ENCODE results near the gene JPH2. TPM values are rescaled to one million over a fixed set of nuclear protein-coding genes. Genes with fewer than 3 reads are reported as not detected.

The JPH2 gene
- total RNA-seq, 2 donors from 2014 or later = 0.09 to 0.42 TPM

GRCh38 chr20:44104798-44105517 lies 82.0 kb downstream of the JPH2 start:
- Mint-ChIP-seq H3K27me3 (peaks cover 76% of the 10 kb centered on the region), H3K9me3 (peaks cover 9% of the 10 kb centered on the region), H3K4me1 (no peaks in the 10 kb centered on the region), H3K4me3 (no peak overlapping the region), H3K27ac (no peak overlapping the region), H3K36me3 (ENCODE audit: low read depth) (no peaks in the 10 kb centered on the region)
- no peak for ATAC-seq (replicated peaks)

GRCh38 chr20:44102582-44102981 lies 84.4 kb downstream of the JPH2 start:
- H3K9me3 Mint-ChIP-seq = peaks cover 3% of the 10 kb centered on the region
- H3K4me3 Mint-ChIP-seq = no peak overlapping the region
- no peaks in the 10 kb centered on the region for H3K4me1 Mint-ChIP-seq

GRCh38 chr20:44099832-44100231 lies 87.2 kb downstream of the JPH2 start:
- peaks cover 44% of the 10 kb centered on the region for H3K27me3 Mint-ChIP-seq
- H3K4me3 Mint-ChIP-seq = no peak overlapping the region
- H3K4me1 Mint-ChIP-seq = no peaks in the 10 kb centered on the region
- no peak overlapping the region for H3K27ac Mint-ChIP-seq
- no peaks in the 10 kb centered on the region for H3K9me3 Mint-ChIP-seq
- no peaks in the 10 kb centered on the region for H3K36me3 Mint-ChIP-seq (ENCODE audit: low read depth)
- ATAC-seq (replicated peaks) = no peak

More at GRCh38 chr20:44102582-44102981, 84.4 kb downstream of the JPH2 start:
- H3K36me3 Mint-ChIP-seq (ENCODE audit: low read depth) = no peaks in the 10 kb centered on the region
- ATAC-seq (replicated peaks) = no peak
- no peak overlapping the region for H3K27ac Mint-ChIP-seq
- peaks cover 66% of the 10 kb centered on the region for H3K27me3 Mint-ChIP-seq

- Mint-ChIP-seq H3K27ac (no peak overlapping the region), H3K9me3 (no peaks in the 10 kb centered on the region), H3K4me3 (no peak overlapping the region), H3K27me3 (peaks cover 39% of the 10 kb centered on the region), H3K36me3 (ENCODE audit: low read depth) (no peaks in the 10 kb centered on the region), H3K4me1 (no peaks in the 10 kb centered on the region)
- ATAC-seq (replicated peaks) = no peak
These were observed 88.3 kb downstream of the JPH2 start for GRCh38 chr20:44098657-44099056.

- Mint-ChIP-seq H3K4me1 (no peaks in the 10 kb centered on the region), H3K36me3 (ENCODE audit: low read depth) (no peaks in the 10 kb centered on the region), H3K27me3 (peaks cover 36% of the 10 kb centered on the region), H3K9me3 (no peaks in the 10 kb centered on the region), H3K27ac (no peak overlapping the region), H3K4me3 (no peak overlapping the region)
- no peak for ATAC-seq (replicated peaks)
These were observed 88.7 kb downstream of the JPH2 start for GRCh38 chr20:44098256-44098630.

GRCh38 chr20:44097521-44098255 lies 89.3 kb downstream of the JPH2 start:
- Mint-ChIP-seq H3K27ac (no peak overlapping the region), H3K4me1 (no peaks in the 10 kb centered on the region), H3K36me3 (ENCODE audit: low read depth) (no peaks in the 10 kb centered on the region), H3K27me3 (peaks cover 39% of the 10 kb centered on the region), H3K9me3 (no peaks in the 10 kb centered on the region), H3K4me3 (no peak overlapping the region)
- ATAC-seq (replicated peaks) = no peak

GRCh38 chr20:44095831-44096230 lies 91.2 kb downstream of the JPH2 start:
- Mint-ChIP-seq H3K27me3 (peaks cover 28% of the 10 kb centered on the region), H3K4me1 (no peaks in the 10 kb centered on the region), H3K9me3 (no peaks in the 10 kb centered on the region), H3K4me3 (no peak overlapping the region), H3K27ac (no peak overlapping the region), H3K36me3 (ENCODE audit: low read depth) (no peaks in the 10 kb centered on the region)
- ATAC-seq (replicated peaks) = no peak

GRCh38 chr20:44093249-44093582 lies 93.8 kb downstream of the JPH2 start:
- Mint-ChIP-seq H3K27me3 (peaks cover 15% of the 10 kb centered on the region), H3K36me3 (ENCODE audit: low read depth) (no peaks in the 10 kb centered on the region), H3K9me3 (no peaks in the 10 kb centered on the region), H3K4me3 (no peak overlapping the region), H3K27ac (no peak overlapping the region), H3K4me1 (no peaks in the 10 kb centered on the region)
- no peak for ATAC-seq (replicated peaks)

- H3K4me3 Mint-ChIP-seq = no peak overlapping the region
- peaks cover 15% of the 10 kb centered on the region for H3K27me3 Mint-ChIP-seq
- no peak for ATAC-seq (replicated peaks)
- H3K36me3 Mint-ChIP-seq (ENCODE audit: low read depth) = no peaks in the 10 kb centered on the region
- H3K27ac Mint-ChIP-seq = no peak overlapping the region
- no peaks in the 10 kb centered on the region for H3K9me3 Mint-ChIP-seq
- no peaks in the 10 kb centered on the region for H3K4me1 Mint-ChIP-seq
These were observed 94.3 kb downstream of the JPH2 start for GRCh38 chr20:44092551-44093248.

GRCh38 chr20:44091026-44091425 lies 96.0 kb downstream of the JPH2 start:
- ATAC-seq (replicated peaks) = no peak
- peaks cover 11% of the 10 kb centered on the region for H3K27me3 Mint-ChIP-seq
- no peaks in the 10 kb centered on the region for H3K36me3 Mint-ChIP-seq (ENCODE audit: low read depth)
- H3K4me3 Mint-ChIP-seq = no peak overlapping the region
- no peaks in the 10 kb centered on the region for H3K4me1 Mint-ChIP-seq
- no peak overlapping the region for H3K27ac Mint-ChIP-seq
- no peaks in the 10 kb centered on the region for H3K9me3 Mint-ChIP-seq

GRCh38 chr20:44089987-44090674 lies 96.9 kb downstream of the JPH2 start:
- Mint-ChIP-seq H3K27ac (no peak overlapping the region), H3K4me1 (no peaks in the 10 kb centered on the region), H3K27me3 (peaks cover 11% of the 10 kb centered on the region), H3K36me3 (ENCODE audit: low read depth) (no peaks in the 10 kb centered on the region), H3K4me3 (no peak overlapping the region), H3K9me3 (no peaks in the 10 kb centered on the region)
- peak; percentile 69 for ATAC-seq (replicated peaks)

GRCh38 chr20:44087857-44088120 lies 99.2 kb downstream of the JPH2 start:
- no peak for ATAC-seq (replicated peaks)
- Mint-ChIP-seq H3K27me3 (peaks cover 1% of the 10 kb centered on the region), H3K27ac (no peak overlapping the region), H3K36me3 (ENCODE audit: low read depth) (no peaks in the 10 kb centered on the region), H3K4me1 (no peaks in the 10 kb centered on the region), H3K9me3 (no peaks in the 10 kb centered on the region), H3K4me3 (no peak overlapping the region)

GRCh38 chr20:44087051-44087856 lies 99.7 kb downstream of the JPH2 start:
- H3K36me3 Mint-ChIP-seq (ENCODE audit: low read depth) = no peaks in the 10 kb centered on the region
- no peaks in the 10 kb centered on the region for H3K4me1 Mint-ChIP-seq
- H3K27ac Mint-ChIP-seq = no peak overlapping the region
- no peak for ATAC-seq (replicated peaks)
- H3K27me3 Mint-ChIP-seq = no peaks in the 10 kb centered on the region
- no peaks in the 10 kb centered on the region for H3K9me3 Mint-ChIP-seq
- H3K4me3 Mint-ChIP-seq = no peak overlapping the region

Measured in activated T-helper 17 cell treated with anti-CD3 and anti-CD28 coated beads, Interleukin-2, amount 50 U/mL, for 72 hours (primary cell).